ENCODE data around the gene FRAT2.
A peak's percentile ranks its signal among the peaks of the same experiment; 100 is the strongest.

The FRAT2 gene

GRCh38 chr10:97358349-97358748 lies 23.8 kb upstream of the FRAT2 start:
- no peak overlapping the region for H2AFZ ChIP-seq (ENCODE audit: low read length)
- H3K4me1 ChIP-seq (ENCODE audit: insufficient read depth, low read length, poor library complexity, severe bottlenecking), result peaks cover 21% of the 10 kb centered on the region
- no peaks in the 10 kb centered on the region for H3K27me3 ChIP-seq (ENCODE audit: insufficient read depth, low read length, poor library complexity, severe bottlenecking)
- no peaks in the 10 kb centered on the region for H3K36me3 ChIP-seq (ENCODE audit: insufficient read depth, low read length)
- no peak overlapping the region for H3K4me3 ChIP-seq (ENCODE audit: low read length, poor library complexity, severe bottlenecking)
- H3K4me2 ChIP-seq (ENCODE audit: low read depth, low read length, poor library complexity, severe bottlenecking), result no peak overlapping the region
- TF ChIP-seq EZH2phosphoT487 (IDR thresholded peaks at IDR 0.05; ENCODE audit: borderline replicate concordance) (no peak), CTCF (conservative IDR thresholded peaks at IDR 0.05; ENCODE audit: low read length) (no peak)
- H3K9me3 ChIP-seq (ENCODE audit: insufficient read depth, low read depth, low read length), result no peaks in the 10 kb centered on the region
- no peak overlapping the region for H3K9ac ChIP-seq (ENCODE audit: low read depth, low read length, poor library complexity, severe bottlenecking)
- no peaks in the 10 kb centered on the region for H3K9me2 ChIP-seq (replicated peaks; ENCODE audit: low read depth, low read length)
- H3F3A ChIP-seq (ENCODE audit: low read depth), result no peaks in the 10 kb centered on the region
- H4K20me1 ChIP-seq (ENCODE audit: insufficient read depth, low read length, poor library complexity, severe bottlenecking), result no peaks in the 10 kb centered on the region
- no peaks in the 10 kb centered on the region for H3K79me2 ChIP-seq (ENCODE audit: insufficient read depth, low read length)

- TF ChIP-seq EZH2phosphoT487 (IDR thresholded peaks at IDR 0.05; ENCODE audit: borderline replicate concordance) (no peak), CTCF (conservative IDR thresholded peaks at IDR 0.05; ENCODE audit: low read length) (no peak)
- H3K4me3 ChIP-seq (ENCODE audit: low read length, poor library complexity, severe bottlenecking), result no peak overlapping the region
Measured at GRCh38 chr10:97356918-97357317, 22.4 kb upstream of the FRAT2 start.

GRCh38 chr10:97356318-97356914 lies 21.9 kb upstream of the FRAT2 start:
- Histone ChIP-seq H3K4me3 (ENCODE audit: low read length, poor library complexity, severe bottlenecking) (no peak overlapping the region), H3K4me2 (ENCODE audit: low read depth, low read length, poor library complexity, severe bottlenecking) (peak overlapping the region; percentile 35), H3F3A (ENCODE audit: low read depth) (no peaks in the 10 kb centered on the region), H3K9ac (ENCODE audit: low read depth, low read length, poor library complexity, severe bottlenecking) (peak overlapping the region; percentile 17), H4K20me1 (ENCODE audit: insufficient read depth, low read length, poor library complexity, severe bottlenecking) (no peaks in the 10 kb centered on the region), H2AFZ (ENCODE audit: low read length) (no peak overlapping the region), H3K36me3 (ENCODE audit: insufficient read depth, low read length) (no peaks in the 10 kb centered on the region), H3K27me3 (ENCODE audit: insufficient read depth, low read length, poor library complexity, severe bottlenecking) (no peaks in the 10 kb centered on the region), H3K9me2 (replicated peaks; ENCODE audit: low read depth, low read length) (no peaks in the 10 kb centered on the region), H3K79me2 (ENCODE audit: insufficient read depth, low read length) (no peaks in the 10 kb centered on the region), H3K9me3 (ENCODE audit: insufficient read depth, low read depth, low read length) (no peaks in the 10 kb centered on the region), H3K4me1 (ENCODE audit: insufficient read depth, low read length, poor library complexity, severe bottlenecking) (peaks cover 21% of the 10 kb centered on the region)
- TF ChIP-seq EZH2phosphoT487 (IDR thresholded peaks at IDR 0.05; ENCODE audit: borderline replicate concordance) (no peak), CTCF (conservative IDR thresholded peaks at IDR 0.05; ENCODE audit: low read length) (peak; percentile 46)

More at GRCh38 chr10:97356918-97357317, 22.4 kb upstream of the FRAT2 start:
- no peaks in the 10 kb centered on the region for H3F3A ChIP-seq (ENCODE audit: low read depth)
- H3K79me2 ChIP-seq (ENCODE audit: insufficient read depth, low read length), result no peaks in the 10 kb centered on the region
- H3K4me2 ChIP-seq (ENCODE audit: low read depth, low read length, poor library complexity, severe bottlenecking), result peak overlapping the region; percentile 35
- H3K27me3 ChIP-seq (ENCODE audit: insufficient read depth, low read length, poor library complexity, severe bottlenecking), result no peaks in the 10 kb centered on the region
- no peak overlapping the region for H3K9ac ChIP-seq (ENCODE audit: low read depth, low read length, poor library complexity, severe bottlenecking)
- H3K9me3 ChIP-seq (ENCODE audit: insufficient read depth, low read depth, low read length), result no peaks in the 10 kb centered on the region
- peaks cover 21% of the 10 kb centered on the region for H3K4me1 ChIP-seq (ENCODE audit: insufficient read depth, low read length, poor library complexity, severe bottlenecking)
- no peaks in the 10 kb centered on the region for H4K20me1 ChIP-seq (ENCODE audit: insufficient read depth, low read length, poor library complexity, severe bottlenecking)
- H3K9me2 ChIP-seq (replicated peaks; ENCODE audit: low read depth, low read length), result no peaks in the 10 kb centered on the region
- H2AFZ ChIP-seq (ENCODE audit: low read length), result no peak overlapping the region
- H3K36me3 ChIP-seq (ENCODE audit: insufficient read depth, low read length), result no peaks in the 10 kb centered on the region
